ENCODE measurements around the gene BET1L.

DNA sequence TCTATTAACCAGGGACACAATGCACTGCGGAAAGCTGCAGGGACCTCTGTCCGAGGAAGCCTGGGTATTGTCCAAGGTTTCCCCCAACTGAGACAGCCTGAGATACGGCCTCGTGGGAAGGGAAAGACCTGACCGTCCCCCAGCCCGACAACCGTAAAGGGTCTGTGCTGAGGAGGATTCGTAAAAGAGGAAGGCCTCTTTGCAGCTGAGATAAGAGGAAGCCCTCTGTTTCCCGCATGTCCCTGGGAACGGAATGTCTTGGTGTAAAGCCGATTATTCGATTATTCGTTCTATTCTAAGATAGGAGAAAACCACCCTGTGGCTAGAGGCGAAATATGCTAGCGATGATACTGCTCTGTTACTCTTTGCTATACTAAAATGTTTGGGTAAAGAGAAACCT is 5.2 kb downstream of the BET1L start:
- TF ChIP-seq RAD21 (IDR thresholded peaks at IDR 0.05; ENCODE audit: insufficient read depth, low read depth, low read length) (no peak), SMC3 (IDR thresholded peaks at IDR 0.05; ENCODE audit: borderline replicate concordance, low read length) (no peak)
- TF ChIP-seq, protein P1, sequence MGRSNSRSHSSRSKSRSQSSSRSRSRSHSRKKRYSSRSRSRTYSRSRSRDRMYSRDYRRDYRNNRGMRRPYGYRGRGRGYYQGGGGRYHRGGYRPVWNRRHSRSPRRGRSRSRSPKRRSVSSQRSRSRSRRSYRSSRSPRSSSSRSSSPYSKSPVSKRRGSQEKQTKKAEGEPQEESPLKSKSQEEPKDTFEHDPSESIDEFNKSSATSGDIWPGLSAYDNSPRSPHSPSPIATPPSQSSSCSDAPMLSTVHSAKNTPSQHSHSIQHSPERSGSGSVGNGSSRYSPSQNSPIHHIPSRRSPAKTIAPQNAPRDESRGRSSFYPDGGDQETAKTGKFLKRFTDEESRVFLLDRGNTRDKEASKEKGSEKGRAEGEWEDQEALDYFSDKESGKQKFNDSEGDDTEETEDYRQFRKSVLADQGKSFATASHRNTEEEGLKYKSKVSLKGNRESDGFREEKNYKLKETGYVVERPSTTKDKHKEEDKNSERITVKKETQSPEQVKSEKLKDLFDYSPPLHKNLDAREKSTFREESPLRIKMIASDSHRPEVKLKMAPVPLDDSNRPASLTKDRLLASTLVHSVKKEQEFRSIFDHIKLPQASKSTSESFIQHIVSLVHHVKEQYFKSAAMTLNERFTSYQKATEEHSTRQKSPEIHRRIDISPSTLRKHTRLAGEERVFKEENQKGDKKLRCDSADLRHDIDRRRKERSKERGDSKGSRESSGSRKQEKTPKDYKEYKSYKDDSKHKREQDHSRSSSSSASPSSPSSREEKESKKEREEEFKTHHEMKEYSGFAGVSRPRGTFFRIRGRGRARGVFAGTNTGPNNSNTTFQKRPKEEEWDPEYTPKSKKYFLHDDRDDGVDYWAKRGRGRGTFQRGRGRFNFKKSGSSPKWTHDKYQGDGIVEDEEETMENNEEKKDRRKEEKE (IDR thresholded peaks at IDR 0.05) = no peak

Data from GM12878 (cell line).